Measurements from ENCODE around the gene RBM33.

The RBM33 gene

GRCh38 chr7:155792315-155792960, 148.0 kb downstream of the RBM33 start:
- DNase-seq (ENCODE audit: low read depth in 2 of 2, low spot score in 1 of 2): no peak

- DNase-seq (ENCODE audit: low read depth in 2 of 2, low spot score in 1 of 2): no peak
These were observed 148.6 kb downstream of the RBM33 start for GRCh38 chr7:155792999-155793560.

- DNase-seq (ENCODE audit: low read depth in 2 of 2, low spot score in 1 of 2): no peak
These were observed 149.3 kb downstream of the RBM33 start for GRCh38 chr7:155793720-155794119.

DNA sequence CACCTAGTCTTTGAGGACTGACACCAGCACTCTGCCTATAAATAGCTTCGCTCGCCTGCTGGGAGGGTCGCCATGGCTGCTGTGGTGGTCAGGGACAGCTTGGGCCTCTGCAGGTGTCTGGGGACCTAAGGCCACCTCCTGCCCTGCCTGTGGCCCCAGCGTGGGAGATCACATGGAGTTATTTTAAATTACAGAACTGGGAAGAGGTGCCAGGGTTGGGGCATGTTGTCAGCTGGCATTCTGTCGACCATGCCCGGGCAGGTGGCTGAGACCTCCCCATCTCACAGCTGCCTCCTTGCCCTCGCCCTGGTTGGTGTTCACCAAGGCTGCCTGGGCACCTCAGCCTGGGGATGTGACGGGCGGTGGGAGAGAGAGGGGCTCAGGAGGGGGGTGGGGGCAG, 149.7 kb downstream of the RBM33 start:
- DNase-seq (ENCODE audit: low read depth in 2 of 2, low spot score in 1 of 2): no peak

- DNase-seq (ENCODE audit: low read depth in 2 of 2, low spot score in 1 of 2): no peak
These were observed 150.9 kb downstream of the RBM33 start for GRCh38 chr7:155795401-155795800.

- DNase-seq (ENCODE audit: low read depth in 2 of 2, low spot score in 1 of 2): no peak
These were observed 151.5 kb downstream of the RBM33 start for GRCh38 chr7:155795951-155796350.

DNA sequence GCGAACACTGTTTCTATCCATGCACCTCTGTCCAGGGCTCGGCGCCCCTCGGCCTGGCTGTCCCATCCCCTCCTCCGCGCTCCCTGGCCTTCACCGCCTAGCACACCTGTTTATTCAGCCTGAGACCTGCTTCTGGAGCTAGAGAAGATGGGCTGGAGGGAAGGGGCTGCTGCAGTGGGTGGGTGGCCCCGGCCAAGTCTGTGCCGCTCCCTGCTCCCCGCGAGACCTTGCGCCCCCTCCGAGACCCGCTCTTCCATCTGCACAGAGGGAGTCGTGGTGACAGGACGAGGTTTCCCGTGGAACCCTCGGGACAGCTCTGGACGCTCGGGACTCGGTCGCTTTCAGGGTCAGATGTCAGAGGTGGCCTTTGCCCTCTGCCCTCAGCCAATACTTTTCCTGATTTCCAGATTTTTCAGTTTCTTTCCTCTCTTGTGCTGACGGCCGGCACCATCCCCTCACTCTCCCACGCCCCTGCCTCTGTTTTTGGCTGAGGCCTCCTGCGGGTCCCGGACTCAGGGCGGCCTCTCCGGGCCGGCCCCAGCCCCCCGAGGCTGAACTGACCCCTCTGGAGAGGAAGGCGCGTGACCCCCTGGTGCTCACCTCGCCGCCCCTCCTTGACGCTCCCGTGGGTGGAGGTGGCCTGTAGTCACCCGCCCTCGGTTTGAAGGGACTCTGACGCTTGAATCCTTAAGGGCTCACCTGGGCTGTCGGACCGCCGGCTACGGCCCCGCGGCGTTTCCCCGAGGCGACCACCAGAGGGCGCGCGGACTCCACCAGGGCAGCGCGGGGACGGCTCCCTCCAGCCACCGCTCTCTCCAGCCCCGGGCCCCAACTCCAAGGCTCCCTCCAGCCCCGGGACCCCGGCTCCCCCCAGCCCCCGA, 152.2 kb downstream of the RBM33 start:
- DNase-seq (ENCODE audit: low read depth in 2 of 2, low spot score in 1 of 2): peak; percentile 16 to 35

GRCh38 chr7:155797262-155798250, 153.1 kb downstream of the RBM33 start:
- DNase-seq (ENCODE audit: low read depth in 2 of 2, low spot score in 1 of 2): no peak

DNA sequence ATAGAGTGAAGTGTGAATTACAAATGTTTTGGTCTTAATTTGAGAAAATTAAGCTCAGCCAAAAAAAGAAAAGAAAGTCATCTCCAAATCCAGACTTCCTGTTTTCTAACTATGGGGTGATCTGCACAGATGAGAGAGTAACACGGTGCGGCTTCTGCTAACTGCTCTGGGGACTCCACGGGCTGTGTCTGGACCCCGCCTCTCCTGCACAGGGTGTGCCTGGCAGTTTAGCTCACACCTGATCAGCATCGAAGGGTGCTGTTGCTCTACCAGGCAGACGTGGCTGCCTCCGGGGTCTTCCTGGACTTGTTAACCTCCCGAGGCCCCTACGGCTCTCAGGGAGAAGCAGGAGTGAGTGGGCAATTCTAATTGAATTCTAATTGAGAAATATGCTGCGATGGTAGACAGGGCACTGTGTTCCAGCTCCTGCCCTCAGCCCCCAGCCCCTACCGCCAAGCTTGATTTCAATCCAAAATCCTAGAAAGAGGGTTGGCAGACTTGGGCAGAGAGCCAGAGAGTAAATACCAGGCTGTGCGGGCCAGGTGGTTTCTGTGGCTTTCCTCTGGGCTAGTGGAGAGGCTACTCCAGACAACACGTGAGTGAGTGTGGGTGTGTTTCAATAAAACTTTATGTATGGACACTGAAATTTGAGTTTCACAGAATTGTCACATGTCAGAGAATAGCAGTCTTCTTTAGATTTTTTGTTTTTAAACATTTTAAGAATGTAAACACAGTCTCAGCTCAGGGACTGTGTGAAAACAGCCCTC, 154.4 kb downstream of the RBM33 start:
- DNase-seq (ENCODE audit: low read depth in 2 of 2, low spot score in 1 of 2): no peak

- DNase-seq (ENCODE audit: low read depth in 2 of 2, low spot score in 1 of 2): no peak
These were observed 155.1 kb downstream of the RBM33 start for GRCh38 chr7:155799514-155799913.

- DNase-seq (ENCODE audit: low read depth in 2 of 2, low spot score in 1 of 2): no peak
These were observed 155.8 kb downstream of the RBM33 start for GRCh38 chr7:155800301-155800700.

DNA sequence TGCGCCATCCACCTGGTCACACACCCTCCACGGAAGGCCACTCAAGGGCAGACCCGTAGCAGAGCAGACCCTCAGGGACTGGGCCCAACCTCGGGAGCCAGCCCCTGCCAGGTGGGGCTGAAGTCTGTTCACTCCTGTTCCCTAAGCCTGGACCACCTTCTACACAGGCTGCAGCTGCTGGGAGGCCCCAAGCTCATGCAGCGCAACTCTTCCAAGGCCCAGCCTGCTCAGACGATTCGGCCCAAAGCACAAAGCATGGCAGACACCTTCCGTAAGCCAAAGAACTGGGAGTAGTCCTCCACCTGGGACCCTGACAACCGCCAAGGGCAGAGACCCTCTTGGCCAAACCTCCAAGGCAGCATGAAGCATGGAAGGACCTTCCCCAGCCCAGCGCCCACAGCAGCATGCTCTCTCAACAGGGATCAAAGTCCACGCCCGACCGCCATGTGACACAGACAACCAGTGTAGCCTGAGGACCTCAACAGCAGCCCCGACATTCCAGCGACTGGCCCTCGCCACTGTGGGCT, 156.3 kb downstream of the RBM33 start:
- no peak for DNase-seq (ENCODE audit: low read depth in 2 of 2, low spot score in 1 of 2)

DNA sequence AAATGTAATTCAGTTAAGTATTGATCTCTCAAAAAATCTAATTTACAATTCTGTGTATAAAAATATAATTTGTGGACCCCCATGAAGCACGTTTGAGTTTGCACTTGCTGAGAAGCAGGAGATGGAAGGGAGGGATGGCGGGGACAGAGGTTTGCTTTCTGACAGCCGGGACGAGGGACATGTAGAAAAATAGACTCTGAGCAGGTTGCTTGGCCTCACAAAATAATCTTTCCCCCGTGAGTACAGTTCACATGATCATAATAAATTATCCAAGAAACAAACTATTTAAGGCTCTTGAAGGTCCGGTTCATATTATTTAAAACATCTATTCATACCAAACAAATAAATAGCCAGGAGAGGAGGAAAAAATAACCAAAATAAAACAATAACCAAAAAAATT, 157.8 kb downstream of the RBM33 start:
- DNase-seq (ENCODE audit: low read depth in 2 of 2, low spot score in 1 of 2): no peak

- DNase-seq (ENCODE audit: low read depth in 2 of 2, low spot score in 1 of 2): no peak
These were observed 158.5 kb downstream of the RBM33 start for GRCh38 chr7:155802906-155803417.

GRCh38 chr7:155803418-155804376, 159.2 kb downstream of the RBM33 start:
- no peak for DNase-seq (ENCODE audit: low read depth in 2 of 2, low spot score in 1 of 2)

GRCh38 chr7:155804431-155804831, 160.0 kb downstream of the RBM33 start:
- DNase-seq (ENCODE audit: low read depth in 2 of 2, low spot score in 1 of 2): no peak

GRCh38 chr7:155804897-155805825, 160.7 kb downstream of the RBM33 start:
- peak in 1 of 2 donors; percentile 7 for DNase-seq (ENCODE audit: low read depth in 2 of 2, low spot score in 1 of 2)

GRCh38 chr7:155805826-155806095, 161.3 kb downstream of the RBM33 start:
- DNase-seq (ENCODE audit: low read depth in 2 of 2, low spot score in 1 of 2): no peak
